GM12878 (cell line): ENCODE results near the gene SHISA9. TPM values are rescaled to one million over a fixed set of nuclear protein-coding genes. Genes with fewer than 3 reads are reported as not detected.

Experiments
- ATF7 ChIP-seq: fragments of 450-650 bp; IDR thresholded peaks from 2 replicates; pipeline ENCODE4 v1.6.1; 2016; ENCODE audit warnings: low read depth, mild to moderate bottlenecking
- BCL11A ChIP-seq: IDR thresholded peaks from 2 replicates; pipeline ENCODE4 v1.6.1; 2011; ENCODE audit warnings: low read depth, low read length
- BMI1 ChIP-seq: fragments of 450-650 bp; IDR thresholded peaks from 2 replicates; pipeline ENCODE4 v1.6.1; 2016; ENCODE audit warnings: mild to moderate bottlenecking, moderate library complexity, borderline replicate concordance
- CREB1 ChIP-seq: IDR thresholded peaks from 2 replicates; pipeline ENCODE4 v1.6.1; 2012; ENCODE audit warnings: low read depth, mild to moderate bottlenecking, inconsistent platforms
- CUX1 ChIP-seq: IDR thresholded peaks from 2 replicates; pipeline ENCODE4 v1.6.1; 2012; ENCODE audit warnings: improper control_type of control experiment, low read depth, low read length; ENCODE audit not compliant: insufficient replicate concordance
- ELK1 ChIP-seq: IDR thresholded peaks from 2 replicates; pipeline ENCODE4 v1.6.1; 2012; ENCODE audit warnings: low read depth, low read length, improper control_type of control experiment
- FOXM1 ChIP-seq: IDR thresholded peaks from 2 replicates; pipeline ENCODE4 v1.6.1; 2012; ENCODE audit warnings: low read depth, mild to moderate bottlenecking, inconsistent platforms, low read length, moderate library complexity
- LARP7 ChIP-seq: fragments of 450-650 bp; IDR thresholded peaks from 2 replicates; pipeline ENCODE4 v1.6.1; 2017; ENCODE audit warnings: mild to moderate bottlenecking
- MTA2 ChIP-seq: fragments of 450-650 bp; IDR thresholded peaks from 2 replicates; pipeline ENCODE4 v1.6.1; 2016; ENCODE audit warnings: low read depth, mild to moderate bottlenecking, moderate library complexity
- NBN ChIP-seq: fragments of 450-650 bp; IDR thresholded peaks from 2 replicates; pipeline ENCODE4 v1.6.1; 2016
- NR2C2 ChIP-seq: IDR thresholded peaks from 2 replicates; pipeline ENCODE4 v1.6.1; 2011; ENCODE audit warnings: borderline replicate concordance, low read depth; ENCODE audit not compliant: control insufficient read depth, insufficient read length
- POLR2AphosphoS5 ChIP-seq: IDR thresholded peaks from 2 replicates; pipeline ENCODE4 v1.6.1; 2011; ENCODE audit warnings: mild to moderate bottlenecking, low read length, inconsistent platforms
- POU2F2 ChIP-seq: IDR thresholded peaks from 3 replicates; pipeline ENCODE4 v1.6.1; 2011; ENCODE audit warnings: low read depth, mild to moderate bottlenecking, low read length, borderline replicate concordance
- STAT1 ChIP-seq: fragments of 450-650 bp; conservative IDR thresholded peaks from 2 replicates; pipeline ENCODE4 v1.6.1; 2014; ENCODE audit warnings: antibody characterized with exemption, mild to moderate bottlenecking
- TBL1XR1 ChIP-seq: IDR thresholded peaks from 2 replicates; pipeline ENCODE4 v1.6.1; 2012; ENCODE audit warnings: low read depth, low read length, improper control_type of control experiment
- ZBTB11 ChIP-seq: fragments of 450-650 bp; formaldehyde crosslinking; IDR thresholded peaks from 2 replicates; pipeline ENCODE4 v1.5.0; 2022; ENCODE audit warnings: mild to moderate bottlenecking, missing genetic modification characterization
- ZBTB40 ChIP-seq: fragments of 450-650 bp; IDR thresholded peaks from 2 replicates; pipeline ENCODE4 v1.6.1; 2016; ENCODE audit warnings: mild to moderate bottlenecking, moderate library complexity, borderline replicate concordance
- ZNF622 ChIP-seq: fragments of 450-650 bp; IDR thresholded peaks from 2 replicates; pipeline ENCODE4 v1.6.1; 2017; ENCODE audit warnings: mild to moderate bottlenecking, inconsistent platforms
- polyA plus RNA-seq, 11 experiments: library from polyadenylated mRNA; depleted of rRNA in 4 of 11; unstranded in 6 of 11; stranded (reverse) in 5 of 11; fragments of >200 nt; fragmentation: Nextera tagmentation in 4 of 11; fragmentation: Illumina TruSeq in 1 of 11; extraction: Ambion mirVana in 4 of 11; extraction: Trizol in 1 of 11; gene quantifications; 1 replicate in 1 of 11; 2 replicates in 10 of 11; pipeline versions ENCODE4 v1.2.1 to v1.2.3, GENCODE V29; 2011 to 2016; ENCODE audit warnings: inconsistent platforms in 2 of 11, missing spikeins in 2 of 11, low read depth in 1 of 11
- total RNA-seq, 4 experiments: library from RNA; depleted of rRNA in 3 of 4; stranded (reverse); fragments of >200 nt in 3 of 4; fragmentation: Illumina TruSeq in 1 of 4; extraction: Trizol in 1 of 4; gene quantifications; 2 replicates each; pipeline versions ENCODE4 v1.2.1 to v1.2.3, GENCODE V29; 2013 to 2021

SHISA9 gene
- total and polyA plus RNA-seq, 10 of the 15 experiments (the other 5 are each of a cell fraction or from before 2014, with no cell fraction given) = 0.03 to 25.5 (median 0.07) TPM

GRCh38 chr16:13148294-13148693 is 246.9 kb downstream of the SHISA9 start (continued):
- no peak for TF ChIP-seq POU2F2
- no peak for TF ChIP-seq POLR2AphosphoS5
- TF ChIP-seq CREB1 = no peak
- no peak for TF ChIP-seq TBL1XR1
- no peak for TF ChIP-seq LARP7
- no peak for TF ChIP-seq BCL11A
- TF ChIP-seq CUX1 = no peak
- TF ChIP-seq ZBTB40 = no peak
- TF ChIP-seq MTA2 = peak; percentile 71
- TF ChIP-seq NBN = 0 out of 2 replicates have a peak, but pooled peaks have one; percentile 58
- TF ChIP-seq ELK1 = no peak
- TF ChIP-seq ZBTB11 (CRISPR knock-in tag) = no peak
- peak; percentile 38; the same call in 1 of the 2 replicates for TF ChIP-seq ATF7
- TF ChIP-seq FOXM1 = no peak
- no peak for TF ChIP-seq NR2C2
- TF ChIP-seq ZNF622 = no peak
- peak; percentile 52; the same call in 1 of the 2 replicates for TF ChIP-seq BMI1
- TF ChIP-seq STAT1 = no peak
